ENCODE measurements around the gene BDKRB1.

DNA sequence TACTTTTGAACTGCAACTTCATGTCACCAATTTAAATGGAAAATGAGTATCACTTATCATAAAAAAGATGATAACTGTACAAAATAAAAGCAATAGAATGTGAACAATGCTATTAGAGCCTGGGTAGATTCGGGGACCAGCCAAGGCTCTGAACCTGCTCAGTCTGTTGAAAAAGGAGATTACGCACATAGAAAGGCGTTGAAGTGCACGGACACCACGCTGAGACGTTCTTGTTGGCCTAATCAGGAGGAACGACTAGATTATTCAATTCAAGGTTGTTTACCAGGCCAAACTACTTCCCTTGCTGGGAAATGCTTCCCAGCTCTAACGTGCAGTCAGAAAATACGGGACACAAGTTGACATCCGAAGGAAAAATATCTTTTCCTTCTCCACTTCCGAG, 23.5 kb upstream of the BDKRB1 start:
- TF ChIP-seq ZNF507 (tag; conservative IDR thresholded peaks at IDR 0.05) (no peak), ASH1L (IDR thresholded peaks at IDR 0.05; ENCODE audit: borderline replicate concordance, low read depth, partially characterized antibody) (no peak), FOXP1 (CRISPR knock-in tag; IDR thresholded peaks at IDR 0.05) (no peak), TAF7 (tag; IDR thresholded peaks at IDR 0.05) (no peak), CHD2 (IDR thresholded peaks at IDR 0.05; ENCODE audit: low read depth, low read length) (no peak), MCM7 (IDR thresholded peaks at IDR 0.05) (no peak), SAFB (IDR thresholded peaks at IDR 0.05; ENCODE audit: borderline replicate concordance, low read depth, low read length) (no peak), MAFK (IDR thresholded peaks at IDR 0.05; ENCODE audit: low read length) (no peak), ETV5 (CRISPR knock-in tag; IDR thresholded peaks at IDR 0.05; ENCODE audit: low read depth) (no peak)
- TF ChIP-seq, protein P1, sequence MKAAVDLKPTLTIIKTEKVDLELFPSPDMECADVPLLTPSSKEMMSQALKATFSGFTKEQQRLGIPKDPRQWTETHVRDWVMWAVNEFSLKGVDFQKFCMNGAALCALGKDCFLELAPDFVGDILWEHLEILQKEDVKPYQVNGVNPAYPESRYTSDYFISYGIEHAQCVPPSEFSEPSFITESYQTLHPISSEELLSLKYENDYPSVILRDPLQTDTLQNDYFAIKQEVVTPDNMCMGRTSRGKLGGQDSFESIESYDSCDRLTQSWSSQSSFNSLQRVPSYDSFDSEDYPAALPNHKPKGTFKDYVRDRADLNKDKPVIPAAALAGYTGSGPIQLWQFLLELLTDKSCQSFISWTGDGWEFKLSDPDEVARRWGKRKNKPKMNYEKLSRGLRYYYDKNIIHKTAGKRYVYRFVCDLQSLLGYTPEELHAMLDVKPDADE (conservative IDR thresholded peaks at IDR 0.05; ENCODE audit: control insufficient read depth, low read depth, low read length), result no peak
- TF ChIP-seq, protein P2, sequence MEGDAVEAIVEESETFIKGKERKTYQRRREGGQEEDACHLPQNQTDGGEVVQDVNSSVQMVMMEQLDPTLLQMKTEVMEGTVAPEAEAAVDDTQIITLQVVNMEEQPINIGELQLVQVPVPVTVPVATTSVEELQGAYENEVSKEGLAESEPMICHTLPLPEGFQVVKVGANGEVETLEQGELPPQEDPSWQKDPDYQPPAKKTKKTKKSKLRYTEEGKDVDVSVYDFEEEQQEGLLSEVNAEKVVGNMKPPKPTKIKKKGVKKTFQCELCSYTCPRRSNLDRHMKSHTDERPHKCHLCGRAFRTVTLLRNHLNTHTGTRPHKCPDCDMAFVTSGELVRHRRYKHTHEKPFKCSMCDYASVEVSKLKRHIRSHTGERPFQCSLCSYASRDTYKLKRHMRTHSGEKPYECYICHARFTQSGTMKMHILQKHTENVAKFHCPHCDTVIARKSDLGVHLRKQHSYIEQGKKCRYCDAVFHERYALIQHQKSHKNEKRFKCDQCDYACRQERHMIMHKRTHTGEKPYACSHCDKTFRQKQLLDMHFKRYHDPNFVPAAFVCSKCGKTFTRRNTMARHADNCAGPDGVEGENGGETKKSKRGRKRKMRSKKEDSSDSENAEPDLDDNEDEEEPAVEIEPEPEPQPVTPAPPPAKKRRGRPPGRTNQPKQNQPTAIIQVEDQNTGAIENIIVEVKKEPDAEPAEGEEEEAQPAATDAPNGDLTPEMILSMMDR (IDR thresholded peaks at IDR 0.05 in 2 of 3, conservative IDR thresholded peaks at IDR 0.05 in 1 of 3; ENCODE audit: insufficient read depth in 2 of 3, low read depth in 1 of 3, low read length in 3 of 3), result no peak
- TF ChIP-seq, protein P3, sequence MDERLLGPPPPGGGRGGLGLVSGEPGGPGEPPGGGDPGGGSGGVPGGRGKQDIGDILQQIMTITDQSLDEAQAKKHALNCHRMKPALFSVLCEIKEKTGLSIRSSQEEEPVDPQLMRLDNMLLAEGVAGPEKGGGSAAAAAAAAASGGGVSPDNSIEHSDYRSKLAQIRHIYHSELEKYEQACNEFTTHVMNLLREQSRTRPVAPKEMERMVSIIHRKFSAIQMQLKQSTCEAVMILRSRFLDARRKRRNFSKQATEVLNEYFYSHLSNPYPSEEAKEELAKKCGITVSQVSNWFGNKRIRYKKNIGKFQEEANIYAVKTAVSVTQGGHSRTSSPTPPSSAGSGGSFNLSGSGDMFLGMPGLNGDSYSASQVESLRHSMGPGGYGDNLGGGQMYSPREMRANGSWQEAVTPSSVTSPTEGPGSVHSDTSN (CRISPR knock-in tag; IDR thresholded peaks at IDR 0.05; ENCODE audit: low read depth), result no peak
- TF ChIP-seq, protein P3 (tag; conservative IDR thresholded peaks at IDR 0.05; ENCODE audit: low read depth), result no peak
- TF ChIP-seq, protein P4, sequence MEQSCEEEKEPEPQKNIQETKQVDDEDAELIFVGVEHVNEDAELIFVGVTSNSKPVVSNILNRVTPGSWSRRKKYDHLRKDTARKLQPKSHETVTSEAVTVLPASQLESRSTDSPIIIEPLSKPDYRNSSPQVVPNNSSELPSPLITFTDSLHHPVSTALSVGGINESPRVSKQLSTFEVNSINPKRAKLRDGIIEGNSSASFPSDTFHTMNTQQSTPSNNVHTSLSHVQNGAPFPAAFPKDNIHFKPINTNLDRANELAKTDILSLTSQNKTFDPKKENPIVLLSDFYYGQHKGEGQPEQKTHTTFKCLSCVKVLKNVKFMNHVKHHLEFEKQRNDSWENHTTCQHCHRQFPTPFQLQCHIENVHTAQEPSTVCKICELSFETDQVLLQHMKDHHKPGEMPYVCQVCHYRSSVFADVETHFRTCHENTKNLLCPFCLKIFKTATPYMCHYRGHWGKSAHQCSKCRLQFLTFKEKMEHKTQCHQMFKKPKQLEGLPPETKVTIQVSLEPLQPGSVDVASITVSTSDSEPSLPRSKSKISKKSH (CRISPR knock-in tag; IDR thresholded peaks at IDR 0.05), result no peak
